Measurements from ENCODE around the gene SLC16A7.

Gene SLC16A7

DNA sequence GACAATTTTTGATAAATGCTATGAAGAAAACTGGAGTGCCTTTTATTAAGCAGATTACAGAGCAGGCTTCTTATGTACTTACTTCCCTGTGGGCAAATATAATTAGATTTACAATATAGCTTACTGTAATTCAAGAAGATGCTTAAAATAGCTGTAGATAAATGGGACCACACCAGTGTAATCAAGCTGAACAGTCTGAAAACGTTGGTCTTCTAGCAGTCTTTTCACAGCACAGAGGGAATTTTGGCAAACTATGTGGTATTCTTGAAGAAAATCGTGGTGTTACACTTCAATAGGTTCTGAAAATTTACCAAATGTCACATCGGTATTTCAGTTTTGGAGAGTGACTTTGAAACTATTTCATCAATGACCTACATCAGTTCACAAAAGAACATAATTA is 47.7 kb downstream of the SLC16A7 start:
- peaks cover 6% of the 10 kb centered on the region for H3K36me3 ChIP-seq (ENCODE audit: control insufficient read depth, insufficient read depth, low read length)
- no peak overlapping the region for H3K27ac ChIP-seq (ENCODE audit: insufficient read depth, low read length, poor library complexity, severe bottlenecking)
- H3K27me3 ChIP-seq (replicated peaks; ENCODE audit: control insufficient read depth, insufficient read depth, low read length, poor library complexity, severe bottlenecking) = no peaks in the 10 kb centered on the region
- H3K4me1 ChIP-seq (ENCODE audit: control insufficient read depth, insufficient read depth, low read length, poor library complexity, severe bottlenecking) = no peaks in the 10 kb centered on the region
- H3K4me3 ChIP-seq (ENCODE audit: insufficient read depth, low read depth, low read length, poor library complexity, severe bottlenecking) = no peak overlapping the region
- no peaks in the 10 kb centered on the region for H3K9me3 ChIP-seq (ENCODE audit: control insufficient read depth, low read length)
- DNase-seq = no peak

DNA sequence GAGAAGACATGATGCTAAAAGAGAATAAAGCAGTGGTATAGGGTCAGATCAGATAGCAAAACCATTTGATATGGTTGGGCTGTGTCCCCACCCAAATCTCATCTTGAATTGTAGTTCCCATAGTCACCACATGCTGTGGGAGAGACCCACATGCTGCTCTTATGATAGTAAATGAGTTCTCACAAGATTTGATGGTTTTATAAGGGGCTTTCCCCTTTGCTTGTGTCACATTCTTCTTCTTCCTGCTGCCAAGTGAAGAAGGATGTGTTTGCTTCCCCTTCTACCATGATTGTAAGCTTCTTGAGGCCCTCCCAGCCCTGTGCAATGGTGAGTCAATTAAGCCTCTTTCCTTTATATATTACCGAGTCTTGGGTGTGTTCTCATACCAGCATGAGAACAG is 49.4 kb downstream of the SLC16A7 start:
- Histone ChIP-seq H3K4me1 (ENCODE audit: control insufficient read depth, insufficient read depth, low read length, poor library complexity, severe bottlenecking) (peaks cover 1% of the 10 kb centered on the region), H3K36me3 (ENCODE audit: control insufficient read depth, insufficient read depth, low read length) (peaks cover 6% of the 10 kb centered on the region), H3K9me3 (ENCODE audit: control insufficient read depth, low read length) (no peaks in the 10 kb centered on the region), H3K27me3 (replicated peaks; ENCODE audit: control insufficient read depth, insufficient read depth, low read length, poor library complexity, severe bottlenecking) (no peaks in the 10 kb centered on the region), H3K27ac (ENCODE audit: insufficient read depth, low read length, poor library complexity, severe bottlenecking) (no peak overlapping the region), H3K4me3 (ENCODE audit: insufficient read depth, low read depth, low read length, poor library complexity, severe bottlenecking) (no peak overlapping the region)
- no peak for DNase-seq

DNA sequence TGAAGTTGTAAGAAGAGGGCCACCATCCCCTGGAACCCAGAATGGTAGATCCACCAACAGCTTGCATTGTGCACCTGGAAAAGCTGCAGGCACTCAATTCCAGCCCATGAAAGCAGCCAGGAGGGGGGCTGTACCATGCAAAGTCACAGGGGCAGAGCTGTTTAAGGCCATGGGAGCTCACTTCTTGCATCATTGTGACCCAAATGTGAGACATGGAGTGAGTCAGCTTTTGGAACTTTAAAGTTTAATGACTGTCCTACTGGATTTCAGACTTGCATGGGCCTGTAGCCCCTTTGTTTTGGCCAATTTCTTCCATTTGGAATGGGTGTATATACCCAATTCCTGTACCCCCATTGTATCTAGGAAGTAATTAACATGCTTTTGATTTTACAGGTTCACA is 50.8 kb downstream of the SLC16A7 start:
- Histone ChIP-seq H3K36me3 (ENCODE audit: control insufficient read depth, insufficient read depth, low read length) (peaks cover 6% of the 10 kb centered on the region), H3K4me1 (ENCODE audit: control insufficient read depth, insufficient read depth, low read length, poor library complexity, severe bottlenecking) (peaks cover 5% of the 10 kb centered on the region), H3K4me3 (ENCODE audit: insufficient read depth, low read depth, low read length, poor library complexity, severe bottlenecking) (no peak overlapping the region), H3K27me3 (replicated peaks; ENCODE audit: control insufficient read depth, insufficient read depth, low read length, poor library complexity, severe bottlenecking) (no peaks in the 10 kb centered on the region), H3K27ac (ENCODE audit: insufficient read depth, low read length, poor library complexity, severe bottlenecking) (no peak overlapping the region), H3K9me3 (ENCODE audit: control insufficient read depth, low read length) (no peaks in the 10 kb centered on the region)
- no peak for DNase-seq

DNA sequence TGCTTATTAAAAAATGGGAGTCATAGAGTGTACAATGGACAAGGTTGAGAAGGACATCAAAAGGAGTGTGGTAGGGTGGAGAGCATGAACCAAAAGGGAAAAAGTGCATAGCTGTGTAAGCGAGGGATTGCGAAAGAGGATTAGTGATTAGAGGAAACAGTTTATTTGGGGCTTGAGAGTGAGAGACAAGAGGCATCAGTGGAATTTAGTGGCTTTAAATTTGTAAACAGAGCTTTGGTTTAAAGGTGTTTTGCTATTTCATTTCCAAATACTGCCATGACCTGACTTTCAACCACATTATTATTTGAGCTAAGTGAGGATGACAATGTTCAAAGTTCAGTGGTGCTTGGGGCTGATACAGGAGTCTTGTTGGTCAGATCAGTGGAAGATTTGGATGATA is 53.4 kb downstream of the SLC16A7 start:
- no peak overlapping the region for H3K4me3 ChIP-seq (ENCODE audit: insufficient read depth, low read depth, low read length, poor library complexity, severe bottlenecking)
- no peak overlapping the region for H3K27ac ChIP-seq (ENCODE audit: insufficient read depth, low read length, poor library complexity, severe bottlenecking)
- no peaks in the 10 kb centered on the region for H3K27me3 ChIP-seq (replicated peaks; ENCODE audit: control insufficient read depth, insufficient read depth, low read length, poor library complexity, severe bottlenecking)
- DNase-seq = no peak
- H3K4me1 ChIP-seq (ENCODE audit: control insufficient read depth, insufficient read depth, low read length, poor library complexity, severe bottlenecking) = peaks cover 5% of the 10 kb centered on the region
- H3K36me3 ChIP-seq (ENCODE audit: control insufficient read depth, insufficient read depth, low read length) = peaks cover 6% of the 10 kb centered on the region
- no peaks in the 10 kb centered on the region for H3K9me3 ChIP-seq (ENCODE audit: control insufficient read depth, low read length)

DNA sequence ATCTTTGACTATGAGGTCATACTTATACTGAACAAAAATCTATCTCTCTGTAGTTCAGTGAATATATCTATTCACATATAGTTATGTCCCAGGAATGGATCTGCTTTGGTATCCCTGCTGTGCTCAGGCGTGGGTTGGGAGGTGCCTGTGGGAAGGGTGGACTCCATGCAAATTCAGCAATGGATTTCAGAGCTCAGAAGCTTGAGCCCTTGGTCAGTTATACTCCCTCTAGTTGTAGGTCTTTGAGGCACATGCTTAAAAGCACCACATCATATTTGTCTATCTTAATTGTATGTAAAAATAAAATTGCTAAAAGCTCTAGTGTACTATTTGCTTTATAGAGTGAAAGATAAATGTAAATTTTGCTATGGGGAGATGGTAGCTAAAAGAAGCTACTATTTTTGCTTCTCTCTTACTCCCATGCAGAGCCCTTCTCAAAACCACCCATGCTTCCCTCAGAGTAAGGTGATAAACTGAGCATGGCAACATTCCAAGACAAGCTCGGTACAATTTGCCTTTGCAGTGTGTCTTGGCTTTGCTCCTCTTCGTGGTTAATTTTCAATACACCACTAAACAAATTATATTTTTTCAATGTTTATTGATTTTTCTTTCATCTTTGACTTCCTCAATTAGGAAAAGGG is 54.9 kb downstream of the SLC16A7 start:
- H3K36me3 ChIP-seq (ENCODE audit: control insufficient read depth, insufficient read depth, low read length) = no peaks in the 10 kb centered on the region
- peaks cover 5% of the 10 kb centered on the region for H3K4me1 ChIP-seq (ENCODE audit: control insufficient read depth, insufficient read depth, low read length, poor library complexity, severe bottlenecking)
- no peak overlapping the region for H3K4me3 ChIP-seq (ENCODE audit: insufficient read depth, low read depth, low read length, poor library complexity, severe bottlenecking)
- H3K27ac ChIP-seq (ENCODE audit: insufficient read depth, low read length, poor library complexity, severe bottlenecking) = no peak overlapping the region
- no peak for DNase-seq
- no peaks in the 10 kb centered on the region for H3K27me3 ChIP-seq (replicated peaks; ENCODE audit: control insufficient read depth, insufficient read depth, low read length, poor library complexity, severe bottlenecking)
- H3K9me3 ChIP-seq (ENCODE audit: control insufficient read depth, low read length) = no peaks in the 10 kb centered on the region

DNA sequence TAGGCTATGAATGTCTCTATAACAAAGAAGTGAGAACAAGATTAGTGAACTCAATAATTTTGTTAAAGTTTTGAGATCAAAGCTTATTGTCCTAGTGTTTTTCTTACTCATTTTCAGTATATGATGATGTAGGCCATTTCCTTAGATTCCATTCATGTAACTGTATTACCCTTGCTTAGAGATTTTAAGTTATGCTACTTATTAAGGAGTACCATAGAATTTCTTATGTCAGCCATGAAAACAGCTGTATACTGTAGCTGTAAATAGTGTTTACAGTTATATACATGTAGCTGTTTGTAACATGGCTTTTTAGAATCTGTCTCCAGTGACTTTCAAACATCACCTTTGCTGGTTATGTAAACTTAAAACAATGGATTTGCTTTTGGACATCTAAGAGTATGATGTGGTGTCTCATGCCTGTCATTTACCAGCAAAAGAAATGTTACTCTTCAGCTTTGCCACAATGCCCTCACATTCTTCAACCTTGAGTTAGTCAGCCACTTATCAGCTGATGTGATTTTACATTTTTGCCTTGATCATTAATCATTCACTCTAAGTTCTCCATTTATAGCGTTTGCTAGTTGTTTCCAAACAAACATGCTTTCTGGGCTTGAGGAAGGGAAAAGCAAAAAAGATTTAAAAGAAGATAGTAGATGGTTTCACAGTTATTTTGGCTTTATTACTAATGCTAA is 55.5 kb downstream of the SLC16A7 start:
- H3K4me3 ChIP-seq (ENCODE audit: insufficient read depth, low read depth, low read length, poor library complexity, severe bottlenecking) = no peak overlapping the region
- peaks cover 5% of the 10 kb centered on the region for H3K4me1 ChIP-seq (ENCODE audit: control insufficient read depth, insufficient read depth, low read length, poor library complexity, severe bottlenecking)
- no peak for DNase-seq
- H3K9me3 ChIP-seq (ENCODE audit: control insufficient read depth, low read length) = no peaks in the 10 kb centered on the region
- H3K36me3 ChIP-seq (ENCODE audit: control insufficient read depth, insufficient read depth, low read length) = no peaks in the 10 kb centered on the region
- no peaks in the 10 kb centered on the region for H3K27me3 ChIP-seq (replicated peaks; ENCODE audit: control insufficient read depth, insufficient read depth, low read length, poor library complexity, severe bottlenecking)
- no peak overlapping the region for H3K27ac ChIP-seq (ENCODE audit: insufficient read depth, low read length, poor library complexity, severe bottlenecking)

DNA sequence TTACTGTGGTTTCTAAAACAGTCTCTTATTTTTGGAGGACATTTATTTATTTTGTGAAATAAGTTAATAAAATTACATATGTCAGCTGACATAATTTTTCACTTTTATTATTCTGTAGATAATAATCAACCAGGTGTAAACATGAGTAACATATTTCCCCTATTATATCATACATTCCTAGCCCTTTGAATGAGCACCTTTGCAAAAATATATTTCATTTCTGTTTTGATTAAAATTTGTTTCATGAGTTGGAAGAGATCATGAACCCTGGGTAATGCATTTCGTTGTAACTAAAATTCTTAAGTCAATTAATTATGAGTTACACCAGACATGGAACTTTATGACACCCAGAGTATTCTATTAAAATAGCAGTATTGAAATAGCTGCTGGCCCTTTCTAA is 56.3 kb downstream of the SLC16A7 start:
- Histone ChIP-seq H3K4me1 (ENCODE audit: control insufficient read depth, insufficient read depth, low read length, poor library complexity, severe bottlenecking) (peaks cover 5% of the 10 kb centered on the region), H3K27me3 (replicated peaks; ENCODE audit: control insufficient read depth, insufficient read depth, low read length, poor library complexity, severe bottlenecking) (no peaks in the 10 kb centered on the region), H3K4me3 (ENCODE audit: insufficient read depth, low read depth, low read length, poor library complexity, severe bottlenecking) (no peak overlapping the region), H3K9me3 (ENCODE audit: control insufficient read depth, low read length) (no peaks in the 10 kb centered on the region), H3K36me3 (ENCODE audit: control insufficient read depth, insufficient read depth, low read length) (no peaks in the 10 kb centered on the region), H3K27ac (ENCODE audit: insufficient read depth, low read length, poor library complexity, severe bottlenecking) (no peak overlapping the region)
- DNase-seq = no peak

DNA sequence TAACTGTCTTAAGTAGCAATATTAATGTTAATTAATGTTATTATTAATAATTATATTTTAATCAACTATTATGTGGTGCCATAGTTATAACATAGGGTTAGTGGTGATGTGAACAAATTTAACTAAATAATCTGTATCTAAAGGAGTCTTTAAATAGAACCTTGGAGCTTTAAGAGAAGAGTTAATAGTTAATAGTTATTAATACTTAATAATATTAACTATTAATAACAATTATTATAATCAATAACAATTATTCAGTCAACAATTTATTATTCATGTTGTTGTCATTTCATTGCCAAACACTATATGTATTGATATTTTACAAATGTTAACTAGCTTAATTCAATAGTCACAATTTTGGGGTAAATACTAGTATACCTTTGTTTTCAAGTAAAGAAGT is 58.2 kb downstream of the SLC16A7 start:
- H3K9me3 ChIP-seq (ENCODE audit: control insufficient read depth, low read length) = no peaks in the 10 kb centered on the region
- no peaks in the 10 kb centered on the region for H3K27me3 ChIP-seq (replicated peaks; ENCODE audit: control insufficient read depth, insufficient read depth, low read length, poor library complexity, severe bottlenecking)
- no peaks in the 10 kb centered on the region for H3K36me3 ChIP-seq (ENCODE audit: control insufficient read depth, insufficient read depth, low read length)
- no peak overlapping the region for H3K27ac ChIP-seq (ENCODE audit: insufficient read depth, low read length, poor library complexity, severe bottlenecking)
- no peak overlapping the region for H3K4me3 ChIP-seq (ENCODE audit: insufficient read depth, low read depth, low read length, poor library complexity, severe bottlenecking)
- peaks cover 5% of the 10 kb centered on the region for H3K4me1 ChIP-seq (ENCODE audit: control insufficient read depth, insufficient read depth, low read length, poor library complexity, severe bottlenecking)
- no peak for DNase-seq

DNA sequence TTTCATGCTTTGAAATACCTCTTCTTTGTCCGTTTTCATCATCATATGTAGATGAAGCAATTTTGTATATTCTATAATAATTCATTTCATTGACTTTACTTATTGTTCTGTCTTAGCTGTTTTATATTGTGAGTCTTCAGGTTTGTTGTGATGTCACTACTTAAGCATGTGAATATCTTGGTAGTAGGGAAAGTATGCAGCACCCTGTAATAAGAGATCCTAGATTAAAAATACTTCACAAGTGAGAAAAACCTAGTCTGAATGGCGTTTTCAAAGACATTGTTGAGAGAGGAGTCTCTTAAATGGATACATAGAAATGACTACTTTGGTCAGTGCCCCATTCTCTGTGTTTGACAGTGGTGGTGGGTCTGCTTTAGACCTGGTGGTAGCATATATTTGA is 61.4 kb downstream of the SLC16A7 start:
- DNase-seq = no peak
- Histone ChIP-seq H3K36me3 (ENCODE audit: control insufficient read depth, insufficient read depth, low read length) (no peaks in the 10 kb centered on the region), H3K27ac (ENCODE audit: insufficient read depth, low read length, poor library complexity, severe bottlenecking) (no peak overlapping the region), H3K4me1 (ENCODE audit: control insufficient read depth, insufficient read depth, low read length, poor library complexity, severe bottlenecking) (no peaks in the 10 kb centered on the region), H3K9me3 (ENCODE audit: control insufficient read depth, low read length) (no peaks in the 10 kb centered on the region), H3K27me3 (replicated peaks; ENCODE audit: control insufficient read depth, insufficient read depth, low read length, poor library complexity, severe bottlenecking) (no peaks in the 10 kb centered on the region), H3K4me3 (ENCODE audit: insufficient read depth, low read depth, low read length, poor library complexity, severe bottlenecking) (no peak overlapping the region)

DNA sequence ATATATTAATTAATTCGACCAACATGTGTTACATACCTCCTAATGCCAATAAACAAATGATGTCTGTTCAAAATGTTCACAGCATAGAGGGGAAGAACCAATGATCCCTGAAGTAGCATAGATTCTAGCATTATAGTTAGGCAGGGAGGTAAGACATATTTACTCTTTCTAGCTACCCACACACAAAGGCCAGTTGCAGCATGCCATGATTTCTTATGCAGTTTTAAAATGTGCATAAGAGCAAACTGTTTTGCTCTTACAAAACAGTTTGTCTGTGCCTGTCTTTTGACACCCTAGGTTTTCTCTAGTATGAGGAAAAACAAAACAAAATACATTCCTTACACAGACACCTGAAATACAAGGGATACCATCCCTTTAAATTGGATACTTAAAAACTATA is 61.9 kb downstream of the SLC16A7 start:
- no peak overlapping the region for H3K4me3 ChIP-seq (ENCODE audit: insufficient read depth, low read depth, low read length, poor library complexity, severe bottlenecking)
- DNase-seq = no peak
- no peak overlapping the region for H3K27ac ChIP-seq (ENCODE audit: insufficient read depth, low read length, poor library complexity, severe bottlenecking)
- no peaks in the 10 kb centered on the region for H3K36me3 ChIP-seq (ENCODE audit: control insufficient read depth, insufficient read depth, low read length)
- no peaks in the 10 kb centered on the region for H3K27me3 ChIP-seq (replicated peaks; ENCODE audit: control insufficient read depth, insufficient read depth, low read length, poor library complexity, severe bottlenecking)
- H3K9me3 ChIP-seq (ENCODE audit: control insufficient read depth, low read length) = no peaks in the 10 kb centered on the region
- no peaks in the 10 kb centered on the region for H3K4me1 ChIP-seq (ENCODE audit: control insufficient read depth, insufficient read depth, low read length, poor library complexity, severe bottlenecking)
